Liver (tissue), 3 donors: ENCODE measurements around the gene PGAM1.

Experiments
- ATF3 ChIP-seq: IDR thresholded peaks from 2 replicates; pipeline ENCODE4 v1.6.1; 2016; ENCODE audit warnings: antibody characterized with exemption
- CTCF ChIP-seq: fragments of 150-350 bp; IDR thresholded peaks from 2 replicates; pipeline ENCODE4 v1.5.1; 2017; ENCODE audit warnings: improper control_type of control experiment, low read depth, low read length; ENCODE audit not compliant: missing input control
- EGR1 ChIP-seq, 2 donors: IDR thresholded peaks; 2 replicates each; pipeline ENCODE4 v1.6.1; 2016 to 2018; ENCODE audit warnings: antibody characterized with exemption in 2 of 2, low read depth in 2 of 2
- GABPA ChIP-seq, 2 donors: IDR thresholded peaks in 1 of 2; conservative IDR thresholded peaks in 1 of 2; 2 replicates each; pipeline ENCODE4 v1.6.1; 2016; ENCODE audit warnings: antibody characterized with exemption in 2 of 2, mild to moderate bottlenecking in 1 of 2, moderate library complexity in 1 of 2
- JUND ChIP-seq, 2 donors: IDR thresholded peaks; 2 replicates each; pipeline ENCODE4 v1.6.1; 2016; ENCODE audit warnings: antibody characterized with exemption in 2 of 2
- MAX ChIP-seq: IDR thresholded peaks from 2 replicates; pipeline ENCODE4 v1.6.1; 2016; ENCODE audit warnings: antibody characterized with exemption
- RAD21 ChIP-seq, 2 donors: IDR thresholded peaks; 2 replicates each; pipeline ENCODE4 v1.6.1; 2016; ENCODE audit warnings: antibody characterized with exemption in 2 of 2, mild to moderate bottlenecking in 2 of 2
- REST ChIP-seq: IDR thresholded peaks from 2 replicates; pipeline ENCODE4 v1.6.1; 2016; ENCODE audit warnings: antibody characterized with exemption, mild to moderate bottlenecking
- RXRA ChIP-seq, 2 donors: IDR thresholded peaks; 2 replicates each; pipeline ENCODE4 v1.6.1; 2017 to 2018; ENCODE audit warnings: antibody characterized with exemption in 2 of 2, mild to moderate bottlenecking in 1 of 2
- SP1 ChIP-seq: IDR thresholded peaks from 2 replicates; pipeline ENCODE4 v1.6.1; 2018; ENCODE audit warnings: antibody characterized with exemption, mild to moderate bottlenecking
- TAF1 ChIP-seq: conservative IDR thresholded peaks from 2 replicates; pipeline ENCODE4 v1.6.1; 2016; ENCODE audit warnings: antibody characterized with exemption, mild to moderate bottlenecking
- YY1 ChIP-seq: IDR thresholded peaks from 2 replicates; pipeline ENCODE4 v1.6.1; 2016; ENCODE audit warnings: antibody characterized with exemption, mild to moderate bottlenecking
- ZBTB33 ChIP-seq: IDR thresholded peaks from 2 replicates; pipeline ENCODE4 v1.6.1; 2016; ENCODE audit warnings: antibody characterized with exemption
- donor health status: healthy.
- donor health status: healthy.

GRCh38 chr10:97426776-97427570, 982 bp downstream of the PGAM1 start:
- no peak for TF ChIP-seq RXRA (IDR thresholded peaks at IDR 0.05)
- no peak for TF ChIP-seq CTCF
- TF ChIP-seq YY1 = no peak
- no peak for TF ChIP-seq JUND (IDR thresholded peaks at IDR 0.05)
- TF ChIP-seq ZBTB33 = no peak
- no peak for TF ChIP-seq SP1
- no peak for TF ChIP-seq GABPA (IDR thresholded peaks at IDR 0.05 in 1 of 2, conservative IDR thresholded peaks at IDR 0.05 in 1 of 2)
- no peak for TF ChIP-seq ATF3
- TF ChIP-seq MAX = no peak
- TF ChIP-seq TAF1 = no peak
- no peak for TF ChIP-seq RAD21 (IDR thresholded peaks at IDR 0.05)
- no peak for TF ChIP-seq EGR1 (IDR thresholded peaks at IDR 0.05; ENCODE audit: low read depth in 2 of 2)
- TF ChIP-seq REST = no peak
